ENCODE data around the gene SLC45A1.

DNA sequence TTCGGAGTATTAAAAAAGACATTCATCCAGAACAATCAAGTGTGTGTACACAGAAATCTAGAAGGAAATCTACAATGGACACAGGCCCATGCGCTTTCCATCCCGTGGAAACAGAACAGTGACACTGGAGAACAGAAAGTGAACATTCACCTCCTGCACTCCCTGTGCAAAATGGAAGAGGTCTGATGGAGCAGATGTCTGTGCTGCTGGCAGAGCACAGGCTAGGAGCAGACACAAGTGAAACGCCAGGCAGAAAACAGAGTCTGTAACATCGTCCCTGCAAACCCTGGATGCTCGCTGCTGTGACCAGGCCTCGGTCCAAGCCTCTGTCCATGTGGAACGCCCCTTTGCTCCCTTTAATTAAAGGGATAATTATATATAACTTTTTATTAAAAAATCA, 36.1 kb downstream of the SLC45A1 start:
- TF ChIP-seq POLR2A (IDR thresholded peaks at IDR 0.05) (no peak), POLR2AphosphoS5 (IDR thresholded peaks at IDR 0.05) (no peak), EP300 (IDR thresholded peaks at IDR 0.05) (no peak)
- TF ChIP-seq, protein P1, sequence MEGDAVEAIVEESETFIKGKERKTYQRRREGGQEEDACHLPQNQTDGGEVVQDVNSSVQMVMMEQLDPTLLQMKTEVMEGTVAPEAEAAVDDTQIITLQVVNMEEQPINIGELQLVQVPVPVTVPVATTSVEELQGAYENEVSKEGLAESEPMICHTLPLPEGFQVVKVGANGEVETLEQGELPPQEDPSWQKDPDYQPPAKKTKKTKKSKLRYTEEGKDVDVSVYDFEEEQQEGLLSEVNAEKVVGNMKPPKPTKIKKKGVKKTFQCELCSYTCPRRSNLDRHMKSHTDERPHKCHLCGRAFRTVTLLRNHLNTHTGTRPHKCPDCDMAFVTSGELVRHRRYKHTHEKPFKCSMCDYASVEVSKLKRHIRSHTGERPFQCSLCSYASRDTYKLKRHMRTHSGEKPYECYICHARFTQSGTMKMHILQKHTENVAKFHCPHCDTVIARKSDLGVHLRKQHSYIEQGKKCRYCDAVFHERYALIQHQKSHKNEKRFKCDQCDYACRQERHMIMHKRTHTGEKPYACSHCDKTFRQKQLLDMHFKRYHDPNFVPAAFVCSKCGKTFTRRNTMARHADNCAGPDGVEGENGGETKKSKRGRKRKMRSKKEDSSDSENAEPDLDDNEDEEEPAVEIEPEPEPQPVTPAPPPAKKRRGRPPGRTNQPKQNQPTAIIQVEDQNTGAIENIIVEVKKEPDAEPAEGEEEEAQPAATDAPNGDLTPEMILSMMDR (IDR thresholded peaks at IDR 0.05), result no peak

Measured in suprapubic skin (tissue), 4 donors.